ENCODE results near the gene ALOX5AP. TPM values are rescaled to one million over a fixed set of nuclear protein-coding genes. Genes with fewer than 3 reads are reported as not detected.

Gene ALOX5AP
- total RNA-seq, 2 experiments from 2014 or later: 40.5 to 42.2 TPM

DNA sequence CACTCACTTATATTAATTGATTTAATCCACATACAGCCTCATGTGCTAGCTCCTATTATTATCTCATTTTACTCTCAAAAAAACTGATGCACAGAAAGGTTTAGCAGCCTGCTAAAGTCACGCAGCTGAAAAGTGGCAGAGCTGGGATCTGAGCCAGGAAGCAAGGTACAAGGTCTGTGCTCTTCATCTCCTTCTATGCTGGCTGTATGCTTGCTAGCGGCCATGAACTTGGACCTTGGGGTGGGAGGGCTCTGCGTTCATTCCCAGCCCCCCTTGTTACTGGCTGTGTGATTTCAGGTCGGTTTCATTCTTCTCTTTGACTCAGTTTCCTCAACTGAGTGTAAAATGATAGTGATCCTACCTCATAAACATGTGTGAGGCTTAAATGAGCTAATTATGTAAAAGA, 69.8 kb downstream of the ALOX5AP start:
- DNase-seq (no peak), ATAC-seq (no peak)
- Mint-ChIP-seq H3K36me3 (ENCODE audit: low read depth) (no peaks in the 10 kb centered on the region), H3K4me3 (no peak overlapping the region), H3K27ac (no peak overlapping the region), H3K9me3 (no peaks in the 10 kb centered on the region), H3K27me3 (no peaks in the 10 kb centered on the region), H3K4me1 (ENCODE audit: low read depth) (peaks cover 15% of the 10 kb centered on the region)
- intact Hi-C loops (cut with micrococcal nuclease): no loop called here
- POLR2A ChIA-PET: interaction anchor here (0.6 kb wide), 1 partner anchor 349 kb away, joined by 3 read pairs; no protein-coding TSS in a partner anchor
- TF ChIP-seq, protein P1, sequence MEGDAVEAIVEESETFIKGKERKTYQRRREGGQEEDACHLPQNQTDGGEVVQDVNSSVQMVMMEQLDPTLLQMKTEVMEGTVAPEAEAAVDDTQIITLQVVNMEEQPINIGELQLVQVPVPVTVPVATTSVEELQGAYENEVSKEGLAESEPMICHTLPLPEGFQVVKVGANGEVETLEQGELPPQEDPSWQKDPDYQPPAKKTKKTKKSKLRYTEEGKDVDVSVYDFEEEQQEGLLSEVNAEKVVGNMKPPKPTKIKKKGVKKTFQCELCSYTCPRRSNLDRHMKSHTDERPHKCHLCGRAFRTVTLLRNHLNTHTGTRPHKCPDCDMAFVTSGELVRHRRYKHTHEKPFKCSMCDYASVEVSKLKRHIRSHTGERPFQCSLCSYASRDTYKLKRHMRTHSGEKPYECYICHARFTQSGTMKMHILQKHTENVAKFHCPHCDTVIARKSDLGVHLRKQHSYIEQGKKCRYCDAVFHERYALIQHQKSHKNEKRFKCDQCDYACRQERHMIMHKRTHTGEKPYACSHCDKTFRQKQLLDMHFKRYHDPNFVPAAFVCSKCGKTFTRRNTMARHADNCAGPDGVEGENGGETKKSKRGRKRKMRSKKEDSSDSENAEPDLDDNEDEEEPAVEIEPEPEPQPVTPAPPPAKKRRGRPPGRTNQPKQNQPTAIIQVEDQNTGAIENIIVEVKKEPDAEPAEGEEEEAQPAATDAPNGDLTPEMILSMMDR (IDR thresholded peaks at IDR 0.05): no peak
- CTCF ChIA-PET: interaction anchor here (1.0 to 2.5 kb wide), 5 partner anchors 10 to 673 kb away, joined by 3 to 11 read pairs (median 6); no protein-coding TSS in a partner anchor

DNA sequence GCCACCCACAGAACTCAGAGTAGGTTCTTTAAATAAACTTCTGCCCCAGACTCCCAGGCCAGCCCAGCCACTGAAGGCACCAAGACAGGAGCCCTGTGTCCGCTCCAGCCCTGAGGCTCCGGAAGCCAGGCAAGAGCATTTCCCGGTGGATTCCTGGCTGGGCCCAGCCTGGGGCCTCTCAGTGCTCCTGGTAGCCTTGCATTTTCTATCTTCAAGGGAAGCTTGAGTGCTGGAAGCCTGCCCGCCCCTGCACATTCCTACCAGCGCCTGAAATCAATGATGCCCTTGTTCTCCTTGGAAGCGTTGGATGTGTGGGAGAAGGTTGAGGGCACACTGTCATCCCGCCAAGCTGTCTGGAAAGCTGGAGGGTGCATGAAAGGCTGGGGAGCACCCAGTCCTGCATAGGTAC, 70.3 kb downstream of the ALOX5AP start:
- H3K27ac Mint-ChIP-seq: no peak overlapping the region
- TF ChIP-seq, protein P1 (IDR thresholded peaks at IDR 0.05): no peak
- no peak for ATAC-seq
- no peaks in the 10 kb centered on the region for H3K9me3 Mint-ChIP-seq
- peaks cover 15% of the 10 kb centered on the region for H3K4me1 Mint-ChIP-seq (ENCODE audit: low read depth)
- no peaks in the 10 kb centered on the region for H3K36me3 Mint-ChIP-seq (ENCODE audit: low read depth)
- no peak for DNase-seq
- intact Hi-C loops (cut with micrococcal nuclease): no loop called here
- no peaks in the 10 kb centered on the region for H3K27me3 Mint-ChIP-seq
- no peak overlapping the region for H3K4me3 Mint-ChIP-seq
- ChIA-PET CTCF (interaction anchor here (1.0 to 2.5 kb wide), 5 partner anchors 10 to 673 kb away, joined by 3 to 11 read pairs (median 6); no protein-coding TSS in a partner anchor), POLR2A (no interaction called here)

DNA sequence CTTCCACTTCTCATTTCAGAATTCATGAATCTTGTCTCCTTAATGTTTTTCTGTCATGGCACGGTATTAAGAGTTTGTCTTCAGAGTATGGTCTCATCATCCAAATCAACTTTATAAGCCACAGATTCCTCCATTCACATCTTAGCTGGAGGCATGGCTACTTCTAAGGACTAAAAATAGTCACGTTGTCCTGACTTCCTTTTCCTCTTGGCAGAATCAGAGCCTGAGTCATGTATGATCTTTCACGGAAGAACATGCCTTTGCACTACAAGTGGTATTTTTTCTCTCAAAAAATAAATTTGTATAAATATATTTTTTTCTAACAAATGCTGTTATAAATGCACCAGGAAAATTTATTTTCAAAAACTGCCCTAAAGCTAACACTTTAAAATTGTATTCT, 71.4 kb downstream of the ALOX5AP start:
- ChIA-PET POLR2A (no interaction called here), CTCF (interaction anchor here (0.9 to 2.2 kb wide), 2 partner anchors 8 to 675 kb away, joined by 3 to 8 read pairs; no protein-coding TSS in a partner anchor)
- Mint-ChIP-seq H3K9me3 (no peaks in the 10 kb centered on the region), H3K27ac (no peak overlapping the region), H3K27me3 (no peaks in the 10 kb centered on the region), H3K4me3 (no peak overlapping the region), H3K36me3 (ENCODE audit: low read depth) (no peaks in the 10 kb centered on the region), H3K4me1 (ENCODE audit: low read depth) (peaks cover 15% of the 10 kb centered on the region)
- no peak for DNase-seq
- ATAC-seq: no peak
- TF ChIP-seq, protein P1 (IDR thresholded peaks at IDR 0.05): no peak
- intact Hi-C loops (cut with micrococcal nuclease): no loop called here

DNA sequence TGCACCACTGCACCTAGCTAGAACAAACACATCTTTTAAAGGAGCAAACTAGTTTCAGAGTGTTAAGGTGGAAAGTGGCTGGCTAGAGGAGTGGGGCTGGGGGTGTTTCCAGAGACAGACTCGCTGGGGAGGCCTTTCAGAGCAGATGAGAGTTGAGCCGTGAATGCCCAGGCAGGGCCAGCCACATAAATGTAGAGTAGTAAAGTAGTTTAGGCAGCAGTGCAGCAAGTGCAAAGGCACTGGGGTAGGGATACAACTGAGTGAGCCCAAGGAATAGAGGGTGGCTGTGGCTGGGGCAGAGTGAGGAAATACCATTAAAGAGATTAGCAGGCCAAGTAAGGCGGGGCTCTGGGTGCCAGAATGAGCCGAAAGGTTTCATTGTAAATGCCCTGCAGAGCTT, 72.0 kb downstream of the ALOX5AP start:
- ATAC-seq (no peak), DNase-seq (no peak)
- Mint-ChIP-seq H3K36me3 (ENCODE audit: low read depth) (no peaks in the 10 kb centered on the region), H3K4me3 (no peak overlapping the region), H3K9me3 (no peaks in the 10 kb centered on the region), H3K27me3 (no peaks in the 10 kb centered on the region), H3K4me1 (ENCODE audit: low read depth) (peaks cover 15% of the 10 kb centered on the region), H3K27ac (no peak overlapping the region)
- intact Hi-C loops (cut with micrococcal nuclease): no loop called here
- TF ChIP-seq, protein P1 (IDR thresholded peaks at IDR 0.05): no peak
- ChIA-PET CTCF (interaction anchor here (0.6 to 1.5 kb wide), 3 partner anchors 15 to 56 kb away, joined by 3 to 5 read pairs (median 4); no protein-coding TSS in a partner anchor), POLR2A (no interaction called here)

DNA sequence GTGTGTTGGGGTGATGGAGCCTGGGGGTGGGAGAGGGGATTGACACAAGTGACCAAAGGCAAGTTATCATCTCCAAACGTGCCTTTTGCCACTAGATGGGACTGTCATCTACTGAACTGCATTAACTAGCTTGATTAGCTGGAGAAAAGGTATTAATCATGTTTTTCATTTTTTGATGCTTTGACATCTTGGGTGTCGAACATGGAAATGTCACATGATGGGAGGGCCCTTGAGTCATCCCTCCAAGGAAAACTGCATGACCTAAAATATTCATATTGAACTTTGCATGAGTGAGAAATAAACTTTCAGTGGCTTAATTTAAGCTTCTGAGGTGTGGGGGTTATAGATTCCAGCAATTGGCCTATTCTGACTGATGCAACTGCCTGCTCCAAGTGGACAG, 73.3 kb downstream of the ALOX5AP start:
- H3K4me3 Mint-ChIP-seq: no peak overlapping the region
- intact Hi-C loops (cut with micrococcal nuclease): no loop called here
- TF ChIP-seq, protein P1 (IDR thresholded peaks at IDR 0.05): no peak
- CTCF ChIA-PET: interaction anchor here (0.9 to 1.5 kb wide), 4 partner anchors 9 to 55 kb away, joined by 3 to 5 read pairs (median 4); no protein-coding TSS in a partner anchor
- no peaks in the 10 kb centered on the region for H3K36me3 Mint-ChIP-seq (ENCODE audit: low read depth)
- POLR2A ChIA-PET: no interaction called here
- ATAC-seq (no peak), DNase-seq (no peak)
- H3K27ac Mint-ChIP-seq: no peak overlapping the region
- no peaks in the 10 kb centered on the region for H3K27me3 Mint-ChIP-seq
- H3K9me3 Mint-ChIP-seq: no peaks in the 10 kb centered on the region
- peaks cover 9% of the 10 kb centered on the region for H3K4me1 Mint-ChIP-seq (ENCODE audit: low read depth)

All from activated CD8-positive, alpha-beta T cell treated with anti-CD3 and anti-CD28 coated beads for 36 hours (primary cell).